ENCODE results near the gene KLHDC4.

KLHDC4 gene

DNA sequence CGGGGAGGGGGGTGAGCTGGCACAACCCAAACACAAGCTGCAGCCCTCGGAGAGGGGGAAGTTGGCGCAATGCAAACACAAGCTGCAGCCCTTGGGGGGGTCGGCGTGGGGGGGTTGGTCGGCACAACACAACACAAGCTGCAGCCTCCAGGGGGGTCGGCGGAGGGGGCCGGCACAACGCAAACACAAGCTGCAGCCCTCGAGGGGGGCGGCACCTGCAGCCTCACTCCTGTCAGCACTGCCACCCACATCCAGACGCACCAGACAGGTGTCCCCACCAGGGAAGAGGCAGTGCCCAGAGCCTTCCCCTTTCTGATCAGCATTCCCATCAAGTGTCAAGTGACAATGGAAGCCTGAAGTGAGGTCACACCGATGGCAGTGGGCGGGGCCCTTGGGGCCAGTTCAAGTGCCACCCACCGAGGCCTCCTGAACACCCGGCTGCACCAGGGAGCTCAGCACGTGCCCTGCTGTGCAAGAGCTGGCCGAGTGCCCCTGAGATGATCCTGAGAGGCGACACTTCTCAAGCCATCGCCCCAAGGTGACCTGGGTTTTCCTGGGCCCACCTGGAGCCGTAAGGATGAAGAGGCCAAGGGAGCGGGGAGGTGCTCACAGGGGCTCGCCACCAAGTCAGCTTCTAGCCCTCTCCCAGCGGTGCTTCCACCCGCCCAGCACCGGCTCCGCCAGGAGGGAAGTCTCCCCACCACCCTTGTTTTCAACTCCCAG lies 59.3 kb downstream of the KLHDC4 start:
- TF ChIP-seq POLR2A (IDR thresholded peaks at IDR 0.05; ENCODE audit: extremely low read depth, insufficient read length) (no peak), CTCF (IDR thresholded peaks at IDR 0.05; ENCODE audit: low read depth, low read length) (no peak), MYC (IDR thresholded peaks at IDR 0.05; ENCODE audit: low read depth, low read length) (no peak)
- TF ChIP-seq, protein P1, sequence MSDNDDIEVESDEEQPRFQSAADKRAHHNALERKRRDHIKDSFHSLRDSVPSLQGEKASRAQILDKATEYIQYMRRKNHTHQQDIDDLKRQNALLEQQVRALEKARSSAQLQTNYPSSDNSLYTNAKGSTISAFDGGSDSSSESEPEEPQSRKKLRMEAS (IDR thresholded peaks at IDR 0.05; ENCODE audit: low read depth, low read length) = no peak
- H3K4me3 ChIP-seq (ENCODE audit: low read depth, low read length) = no peak overlapping the region
- DNase-seq (ENCODE audit: low read depth) = no peak

DNA sequence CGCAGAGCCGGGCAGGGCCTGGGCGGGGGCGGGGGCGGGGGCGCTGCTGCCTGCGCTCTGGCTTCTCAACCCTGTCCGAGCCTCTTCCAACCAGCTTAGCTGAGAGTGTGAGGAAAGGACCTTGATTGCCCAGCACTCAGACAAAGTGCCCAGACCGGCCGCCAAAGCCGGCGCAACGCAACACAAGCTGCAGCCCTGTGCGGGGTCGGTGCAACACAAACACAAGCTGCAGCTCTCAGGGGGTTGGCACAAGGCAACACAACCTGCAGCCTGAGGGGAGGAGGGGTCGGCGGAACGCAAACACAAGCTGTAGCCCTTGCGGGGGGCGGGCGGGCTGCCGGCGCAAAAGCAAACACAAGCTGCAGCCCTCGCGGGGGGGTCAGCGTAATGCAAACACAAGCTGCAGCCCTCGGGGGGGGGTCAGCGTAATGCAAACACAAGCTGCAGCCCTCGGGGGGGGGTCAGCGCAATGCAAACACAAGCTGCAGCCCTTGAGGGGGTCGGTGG lies 60.0 kb downstream of the KLHDC4 start:
- H3K4me3 ChIP-seq (ENCODE audit: low read depth, low read length) = no peak overlapping the region
- no peak for DNase-seq (ENCODE audit: low read depth)
- TF ChIP-seq POLR2A (IDR thresholded peaks at IDR 0.05; ENCODE audit: extremely low read depth, insufficient read length) = no peak
- no peak for TF ChIP-seq MYC (IDR thresholded peaks at IDR 0.05; ENCODE audit: low read depth, low read length)
- TF ChIP-seq CTCF (IDR thresholded peaks at IDR 0.05; ENCODE audit: low read depth, low read length) = no peak
- TF ChIP-seq, protein P1 (IDR thresholded peaks at IDR 0.05; ENCODE audit: low read depth, low read length) = no peak

- TF ChIP-seq, protein P1 (IDR thresholded peaks at IDR 0.05; ENCODE audit: low read depth, low read length) = no peak
- TF ChIP-seq MYC (IDR thresholded peaks at IDR 0.05; ENCODE audit: low read depth, low read length) (no peak), POLR2A (IDR thresholded peaks at IDR 0.05; ENCODE audit: extremely low read depth, insufficient read length) (no peak), CTCF (IDR thresholded peaks at IDR 0.05; ENCODE audit: low read depth, low read length) (no peak)
- no peak overlapping the region for H3K4me3 ChIP-seq (ENCODE audit: low read depth, low read length)
- DNase-seq (ENCODE audit: low read depth) = no peak
These were observed 60.9 kb downstream of the KLHDC4 start for GRCh38 chr16:87704754-87705353.

GRCh38 chr16:87703835-87704375 lies 61.9 kb downstream of the KLHDC4 start:
- no peak for DNase-seq (ENCODE audit: low read depth)
- TF ChIP-seq POLR2A (IDR thresholded peaks at IDR 0.05; ENCODE audit: extremely low read depth, insufficient read length) = no peak
- TF ChIP-seq, protein P1 (IDR thresholded peaks at IDR 0.05; ENCODE audit: low read depth, low read length) = no peak
- TF ChIP-seq CTCF (IDR thresholded peaks at IDR 0.05; ENCODE audit: low read depth, low read length) = no peak
- TF ChIP-seq MYC (IDR thresholded peaks at IDR 0.05; ENCODE audit: low read depth, low read length) = no peak
- H3K4me3 ChIP-seq (ENCODE audit: low read depth, low read length) = no peak overlapping the region

DNA sequence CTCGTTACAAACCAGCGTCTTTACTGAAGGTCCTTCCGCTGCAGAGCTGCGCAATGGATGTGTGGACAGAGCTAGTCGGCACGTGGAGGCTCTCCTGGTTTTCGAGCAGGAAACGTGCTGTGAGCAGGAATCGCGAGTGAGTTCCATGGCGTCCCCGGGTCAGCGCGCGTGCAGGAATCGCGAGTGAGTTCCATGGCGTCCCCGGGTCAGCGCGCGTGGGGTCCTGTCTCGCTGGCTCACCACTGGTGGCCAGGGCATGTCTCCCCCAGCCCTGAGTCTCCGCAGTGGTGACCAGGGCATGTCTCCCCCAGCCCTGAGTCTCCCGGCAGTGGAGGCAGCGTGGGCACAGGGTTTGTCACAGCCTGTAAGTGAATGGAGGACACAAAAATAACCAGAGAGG lies 62.7 kb downstream of the KLHDC4 start:
- no peak for DNase-seq (ENCODE audit: low read depth)
- TF ChIP-seq POLR2A (IDR thresholded peaks at IDR 0.05; ENCODE audit: extremely low read depth, insufficient read length) (no peak), CTCF (IDR thresholded peaks at IDR 0.05; ENCODE audit: low read depth, low read length) (no peak)
- TF ChIP-seq, protein P1 (IDR thresholded peaks at IDR 0.05; ENCODE audit: low read depth, low read length) = no peak
- H3K4me3 ChIP-seq (ENCODE audit: low read depth, low read length) = no peak overlapping the region
